Thoracic aorta (tissue), 2 donors: ENCODE measurements around the gene SERPINB6. TPM values are rescaled to one million over a fixed set of nuclear protein-coding genes. Genes with fewer than 3 reads are reported as not detected.

ENCODE experiments used
- ATAC-seq: fragments of 150-250 bp; one replicate; pipeline ENCODE4 v1.8.0; 2017; ENCODE audit warnings: low read depth; ENCODE audit not compliant: insufficient number of reproducible peaks, low FRiP score
- DNase-seq: peaks from one replicate; pipeline ENCODE4 v3.0.0-alpha.2; 2020; ENCODE audit warnings: low spot score
- H3K27ac ChIP-seq, 2 donors: fragments of 200-600 bp; sonication (generic); 1 replicate in 1 of 2; 2 replicates in 1 of 2; pipeline ENCODE4 v1.5.1; 2016; ENCODE audit warnings: mild to moderate bottlenecking in 2 of 2, moderate library complexity in 2 of 2
- H3K27me3 ChIP-seq: fragments of 200-600 bp; sonication (generic); replicated peaks from 2 replicates; pipeline ENCODE4 v1.6.0; 2016; ENCODE audit warnings: mild to moderate bottlenecking; ENCODE audit not compliant: insufficient read depth
- H3K36me3 ChIP-seq: fragments of 200-600 bp; sonication (generic); one replicate; pipeline ENCODE4 v1.5.1; 2016
- H3K4me1 ChIP-seq, 2 donors: fragments of 200-600 bp; sonication (generic); 1 replicate in 1 of 2; 2 replicates in 1 of 2; pipeline versions ENCODE4 v1.5.1 to v1.6.0; 2016; ENCODE audit warnings: low read depth in 2 of 2, mild to moderate bottlenecking in 1 of 2; ENCODE audit not compliant: control insufficient read depth in 1 of 2
- H3K4me3 ChIP-seq: fragments of 200-600 bp; sonication (generic); 2 replicates; pipeline ENCODE4 v1.5.1; 2016; ENCODE audit warnings: mild to moderate bottlenecking
- H3K9me3 ChIP-seq: fragments of 200-600 bp; sonication (generic); 2 replicates; pipeline ENCODE4 v1.5.1; 2016
- total RNA-seq, 2 donors: library from RNA; depleted of rRNA; stranded (reverse); fragments of >200 nt; gene quantifications; one replicate each; pipeline versions ENCODE4 v1.1.0 to v1.2.3, GENCODE V29; 2016
- TF ChIP-seq, protein P1 (sequence below): fragments of 200-600 bp; sonication (generic); IDR thresholded peaks from one replicate; pipeline ENCODE4 v1.5.1; 2019; ENCODE audit warnings: antibody characterized with exemption

Gene SERPINB6
- total RNA-seq, 2 donors from 2014 or later = 161 to 180 TPM

DNA sequence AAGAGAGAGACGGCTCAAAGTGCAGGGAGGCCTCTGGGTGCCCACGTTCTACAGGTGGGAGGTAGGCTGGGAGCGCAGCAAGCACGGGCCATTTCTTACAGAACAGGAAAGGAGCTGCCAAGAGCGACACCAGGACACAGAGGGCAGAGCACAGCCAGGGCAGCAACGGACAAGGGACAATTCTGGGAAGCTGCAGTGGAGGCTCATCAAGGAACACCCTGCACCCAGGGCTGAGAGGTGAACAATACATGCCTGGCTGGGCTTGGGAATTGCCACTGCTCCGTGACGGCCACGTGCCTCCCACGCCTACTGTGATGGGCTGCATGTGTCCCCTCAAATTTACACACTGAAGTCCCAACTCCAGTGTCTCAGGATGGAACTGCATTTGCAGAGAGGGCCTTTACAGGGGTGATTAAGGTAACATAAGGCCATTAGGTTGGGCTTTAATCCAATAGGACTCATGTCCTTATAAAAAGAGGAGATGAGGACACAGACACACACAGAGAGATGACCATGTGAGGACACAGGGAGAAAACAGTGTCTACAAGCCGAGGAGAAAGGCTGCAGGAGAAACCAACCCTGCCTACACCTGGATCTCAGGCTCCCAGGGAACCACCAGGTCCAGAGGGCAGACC lies 13.6 kb downstream of the SERPINB6 start:
- Histone ChIP-seq H3K27me3 (no peaks in the 10 kb centered on the region), H3K36me3 (peaks cover 8% of the 10 kb centered on the region), H3K27ac (peak overlapping the region; percentile 34 to 54), H3K4me1 (peaks cover 22 to 39% of the 10 kb centered on the region in 2 donors), H3K4me3 (no peak overlapping the region), H3K9me3 (no peaks in the 10 kb centered on the region)
- TF ChIP-seq, protein P1, sequence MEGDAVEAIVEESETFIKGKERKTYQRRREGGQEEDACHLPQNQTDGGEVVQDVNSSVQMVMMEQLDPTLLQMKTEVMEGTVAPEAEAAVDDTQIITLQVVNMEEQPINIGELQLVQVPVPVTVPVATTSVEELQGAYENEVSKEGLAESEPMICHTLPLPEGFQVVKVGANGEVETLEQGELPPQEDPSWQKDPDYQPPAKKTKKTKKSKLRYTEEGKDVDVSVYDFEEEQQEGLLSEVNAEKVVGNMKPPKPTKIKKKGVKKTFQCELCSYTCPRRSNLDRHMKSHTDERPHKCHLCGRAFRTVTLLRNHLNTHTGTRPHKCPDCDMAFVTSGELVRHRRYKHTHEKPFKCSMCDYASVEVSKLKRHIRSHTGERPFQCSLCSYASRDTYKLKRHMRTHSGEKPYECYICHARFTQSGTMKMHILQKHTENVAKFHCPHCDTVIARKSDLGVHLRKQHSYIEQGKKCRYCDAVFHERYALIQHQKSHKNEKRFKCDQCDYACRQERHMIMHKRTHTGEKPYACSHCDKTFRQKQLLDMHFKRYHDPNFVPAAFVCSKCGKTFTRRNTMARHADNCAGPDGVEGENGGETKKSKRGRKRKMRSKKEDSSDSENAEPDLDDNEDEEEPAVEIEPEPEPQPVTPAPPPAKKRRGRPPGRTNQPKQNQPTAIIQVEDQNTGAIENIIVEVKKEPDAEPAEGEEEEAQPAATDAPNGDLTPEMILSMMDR = no peak
- ATAC-seq (no peak), DNase-seq (no peak)

- ATAC-seq (no peak), DNase-seq (no peak)
- Histone ChIP-seq H3K36me3 (peaks cover 8% of the 10 kb centered on the region), H3K4me3 (no peak overlapping the region), H3K27me3 (no peaks in the 10 kb centered on the region), H3K4me1 (peaks cover 23 to 42% of the 10 kb centered on the region in 2 donors), H3K9me3 (no peaks in the 10 kb centered on the region), H3K27ac (peak overlapping the region; percentile 34 to 54)
- TF ChIP-seq, protein P1 = no peak
Observed at GRCh38 chr6:2956930-2957685, 14.3 kb downstream of the SERPINB6 start.

GRCh38 chr6:2953098-2953497 lies 18.3 kb downstream of the SERPINB6 start:
- TF ChIP-seq, protein P1 = no peak
- no peaks in the 10 kb centered on the region for H3K27me3 ChIP-seq
- peak overlapping the region; percentile 47 for H3K4me3 ChIP-seq
- peaks cover 18% of the 10 kb centered on the region for H3K36me3 ChIP-seq
- no peak for ATAC-seq
- H3K27ac ChIP-seq = peak overlapping the region; percentile 62 to 70
- DNase-seq = no peak
- H3K4me1 ChIP-seq = peaks cover 12 to 28% of the 10 kb centered on the region in 2 donors
- no peaks in the 10 kb centered on the region for H3K9me3 ChIP-seq

DNA sequence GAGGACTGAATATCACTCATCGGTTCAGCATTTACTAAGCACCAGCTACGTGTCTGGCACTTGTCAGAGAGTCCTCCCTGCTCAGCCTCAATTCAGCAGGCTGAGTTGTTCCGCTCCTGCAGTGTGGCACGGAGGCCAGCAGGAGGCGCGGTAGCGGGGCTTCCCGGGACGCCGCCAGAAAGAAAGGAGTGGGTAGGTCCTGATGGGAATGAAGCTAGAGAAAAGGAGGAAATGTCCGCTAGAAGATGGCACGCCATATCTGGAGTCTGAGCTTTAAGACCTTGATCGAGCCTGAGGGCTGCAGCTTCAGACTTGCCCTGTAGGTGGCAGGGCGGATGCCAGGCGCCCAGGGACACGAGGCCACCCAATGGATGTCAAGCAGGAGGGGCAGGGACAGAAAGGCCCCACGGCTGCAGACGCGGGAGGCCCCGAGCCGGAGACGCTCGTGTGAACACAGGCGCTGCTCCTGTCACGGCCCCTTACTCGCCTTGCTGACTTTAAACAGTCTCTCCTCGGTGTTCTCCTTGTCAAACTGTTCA lies 18.7 kb downstream of the SERPINB6 start:
- no peaks in the 10 kb centered on the region for H3K9me3 ChIP-seq
- DNase-seq = peak; percentile 33
- no peaks in the 10 kb centered on the region for H3K27me3 ChIP-seq
- peak; percentile 70 for ATAC-seq
- peaks cover 12 to 24% of the 10 kb centered on the region in 2 donors for H3K4me1 ChIP-seq
- peak overlapping the region; percentile 47 for H3K4me3 ChIP-seq
- peak overlapping the region; percentile 62 to 70 for H3K27ac ChIP-seq
- H3K36me3 ChIP-seq = peaks cover 22% of the 10 kb centered on the region
- TF ChIP-seq, protein P1 = peak; percentile 95

- Histone ChIP-seq H3K9me3 (no peaks in the 10 kb centered on the region), H3K27ac (peak overlapping the region; percentile 58 to 70), H3K4me1 (peaks cover 5 to 15% of the 10 kb centered on the region in 2 donors), H3K36me3 (peaks cover 29% of the 10 kb centered on the region), H3K4me3 (no peak overlapping the region), H3K27me3 (no peaks in the 10 kb centered on the region)
- ATAC-seq (no peak), DNase-seq (no peak)
- TF ChIP-seq, protein P1 = no peak
Observed at GRCh38 chr6:2951728-2952127, 19.6 kb downstream of the SERPINB6 start.
